BLaER1 treated with 17β-estradiol and CSF1 and Interleukin-3, amounts not matched to agents 10 nM and 100 nM (cell line): Measurements from ENCODE around the gene ARFIP1.

Experiments
- H3K27ac ChIP-seq, 11 experiments: shearing (Covaris generic); formaldehyde crosslinking; 2 replicates each; pipeline ENCODE4 v1.8.1; 2022
- H3K27me3 ChIP-seq, 11 experiments: shearing (Covaris generic); formaldehyde crosslinking; 2 replicates each; pipeline ENCODE4 v1.8.1; 2022
- H3K36me3 ChIP-seq, 11 experiments: shearing (Covaris generic); formaldehyde crosslinking; 2 replicates each; pipeline ENCODE4 v1.8.1; 2022
- H3K4me1 ChIP-seq, 10 experiments: shearing (Covaris generic); formaldehyde crosslinking; 2 replicates each; pipeline ENCODE4 v1.8.1; 2022
- H3K4me2 ChIP-seq, 11 experiments: shearing (Covaris generic); formaldehyde crosslinking; 2 replicates each; pipeline ENCODE4 v1.8.1; 2022
- H3K4me3 ChIP-seq, 10 experiments: shearing (Covaris generic); formaldehyde crosslinking; 2 replicates each; pipeline ENCODE4 v1.8.1; 2022
- H3K9ac ChIP-seq, 11 experiments: shearing (Covaris generic); formaldehyde crosslinking; 2 replicates each; pipeline ENCODE4 v1.8.1; 2022
- H3K9me3 ChIP-seq, 11 experiments: shearing (Covaris generic); formaldehyde crosslinking; replicated peaks in 1 of 11; 2 replicates each; pipeline ENCODE4 v1.8.1; 2022
- H4K20me1 ChIP-seq, 11 experiments: shearing (Covaris generic); formaldehyde crosslinking; 2 replicates each; pipeline ENCODE4 v1.8.1; 2022
- Cebpa-rat ChIP-seq, 11 experiments: shearing (Covaris generic); IDR thresholded peaks; 2 replicates each; pipeline ENCODE4 v1.8.1; 2022

The ARFIP1 gene, protein sequence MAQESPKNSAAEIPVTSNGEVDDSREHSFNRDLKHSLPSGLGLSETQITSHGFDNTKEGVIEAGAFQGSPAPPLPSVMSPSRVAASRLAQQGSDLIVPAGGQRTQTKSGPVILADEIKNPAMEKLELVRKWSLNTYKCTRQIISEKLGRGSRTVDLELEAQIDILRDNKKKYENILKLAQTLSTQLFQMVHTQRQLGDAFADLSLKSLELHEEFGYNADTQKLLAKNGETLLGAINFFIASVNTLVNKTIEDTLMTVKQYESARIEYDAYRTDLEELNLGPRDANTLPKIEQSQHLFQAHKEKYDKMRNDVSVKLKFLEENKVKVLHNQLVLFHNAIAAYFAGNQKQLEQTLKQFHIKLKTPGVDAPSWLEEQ

GRCh38 chr4:152779513-152780266, at the start of gene ARFIP1, which contains the start of gene TIGD4:
Gene ARFIP1, plus strand, starts transcription at chr4:152779954. Its CDS starts 49,680 bp downstream, at chr4:152829634.
Gene TIGD4, minus strand, starts transcription at chr4:152779730. Its CDS starts 8,726 bp downstream, at chr4:152771004.
- Histone ChIP-seq H3K4me1 (peaks cover 44 to 61% (median 55%) of the 10 kb centered on the region in 10 experiments), H4K20me1 (peaks cover 19 to 44% (median 38%) of the 10 kb centered on the region in 11 experiments; a peak in 17 of 22 replicates), H3K9me3 (no peaks in the 10 kb centered on the region), H3K27me3 (no peaks in the 10 kb centered on the region; a peak in 1 of 22 replicates), H3K27ac (peak within 1 kb of the TSS; percentile 74 to 85 (median 82)), H3K36me3 (peaks cover 0 to 9% (median 4%) of the 10 kb centered on the region in 11 experiments; a peak in 5 of 22 replicates), H3K4me2 (peak within 1 kb of the TSS; percentile 84 to 98 (median 91)), H3K9ac (peak within 1 kb of the TSS; percentile 76 to 88 (median 83)), H3K4me3 (peak within 1 kb of the TSS; percentile 76 to 86 (median 83))
- no peak for TF ChIP-seq Cebpa-rat (IDR thresholded peaks at IDR 0.05)

DNA sequence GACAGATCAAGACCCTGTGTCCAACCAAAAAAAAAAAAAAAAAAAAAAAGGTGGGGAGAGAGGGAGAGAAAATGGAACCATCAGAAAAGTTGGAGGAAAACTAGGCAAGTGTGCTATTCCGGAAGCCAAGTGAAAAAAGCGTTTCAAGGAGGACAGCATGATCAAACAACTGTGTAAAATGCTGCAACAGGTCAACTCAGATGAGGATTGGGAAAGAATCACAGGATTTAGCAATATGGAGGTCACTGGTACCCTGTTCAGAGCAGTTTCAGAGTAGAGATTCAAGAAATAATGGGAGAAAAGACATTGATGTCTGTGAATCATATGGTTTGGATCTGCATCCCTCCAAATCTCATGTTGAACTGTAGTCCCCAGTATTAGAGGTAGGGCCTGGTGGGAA, 47.8 kb upstream of the ARFIP1 start:
- H3K4me3 ChIP-seq = no peak overlapping the region
- H3K27me3 ChIP-seq = no peaks in the 10 kb centered on the region
- no peak for TF ChIP-seq Cebpa-rat (IDR thresholded peaks at IDR 0.05)
- H3K9me3 ChIP-seq = no peaks in the 10 kb centered on the region
- no peaks in the 10 kb centered on the region for H3K36me3 ChIP-seq
- H3K9ac ChIP-seq = no peak overlapping the region
- peaks cover 10 to 37% (median 31%) of the 10 kb centered on the region in 10 experiments; a peak in 19 of 20 replicates for H3K4me1 ChIP-seq
- no peaks in the 10 kb centered on the region; a peak in 1 of 22 replicates for H4K20me1 ChIP-seq
- H3K27ac ChIP-seq = no peak overlapping the region
- no peak overlapping the region for H3K4me2 ChIP-seq

DNA sequence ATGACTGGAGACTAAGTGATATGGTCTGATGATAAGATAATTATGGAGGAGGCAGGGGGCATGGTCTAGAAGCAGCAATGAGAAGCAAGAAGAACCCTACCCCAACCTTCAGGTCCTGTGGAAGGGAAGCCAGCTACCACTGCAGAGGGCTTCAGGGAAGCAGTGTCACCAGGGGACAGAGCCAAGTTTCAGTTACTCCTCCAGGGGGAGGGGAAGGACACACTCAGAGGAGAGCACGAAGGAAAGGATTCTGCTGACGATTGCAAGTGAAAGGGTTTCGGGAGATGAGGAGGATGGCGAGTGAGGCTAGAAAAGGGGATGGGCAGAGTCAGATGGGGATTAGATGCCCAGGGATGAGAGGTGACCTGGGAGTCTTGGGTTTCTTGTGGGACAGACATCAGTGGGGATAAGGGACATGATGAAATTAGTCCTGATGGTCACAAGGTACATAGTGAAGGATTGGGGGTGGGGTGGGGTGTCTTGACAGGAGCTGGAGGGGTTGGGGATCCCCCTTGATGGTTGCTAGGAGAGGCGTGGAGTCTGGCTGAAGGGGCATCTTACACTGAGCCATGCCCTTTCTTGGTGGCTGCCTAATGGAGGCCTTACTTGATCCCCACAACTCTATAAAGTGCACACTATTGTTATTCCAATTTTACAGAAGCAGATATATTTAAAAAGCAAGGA, 45.6 kb upstream of the ARFIP1 start:
- peak overlapping the region in 1 of 11 experiments; percentile 41; a peak in 2 of 22 replicates for H3K4me2 ChIP-seq
- H3K27me3 ChIP-seq = no peaks in the 10 kb centered on the region
- H3K9ac ChIP-seq = no peak overlapping the region
- H3K27ac ChIP-seq = no peak overlapping the region
- no peak overlapping the region for H3K4me3 ChIP-seq
- no peaks in the 10 kb centered on the region for H3K9me3 ChIP-seq
- no peaks in the 10 kb centered on the region; a peak in 1 of 22 replicates for H4K20me1 ChIP-seq
- TF ChIP-seq Cebpa-rat (IDR thresholded peaks at IDR 0.05) = no peak
- peaks cover 8 to 19% (median 10%) of the 10 kb centered on the region in 10 experiments; a peak in 18 of 20 replicates for H3K4me1 ChIP-seq
- no peaks in the 10 kb centered on the region for H3K36me3 ChIP-seq

DNA sequence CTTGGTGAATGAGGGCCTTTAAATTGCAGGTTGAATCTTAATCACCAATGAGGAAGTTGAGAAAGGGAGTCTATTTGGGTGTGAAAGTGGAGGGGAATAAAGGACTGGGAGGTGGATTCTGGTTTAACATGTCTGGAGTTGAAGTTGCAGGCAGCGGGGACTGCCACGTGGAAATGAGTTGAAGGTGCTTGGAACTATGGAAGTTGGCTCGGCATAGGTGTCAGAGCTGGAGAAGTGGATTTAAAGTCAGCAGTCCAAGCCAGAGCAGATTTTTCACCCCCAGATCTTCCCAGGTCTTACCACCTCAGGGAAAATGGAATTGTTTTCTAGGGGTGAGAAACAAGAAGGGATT, 45.1 kb upstream of the ARFIP1 start:
- Histone ChIP-seq H3K4me3 (no peak overlapping the region), H3K36me3 (no peaks in the 10 kb centered on the region), H3K9ac (no peak overlapping the region), H3K9me3 (no peaks in the 10 kb centered on the region), H3K27ac (no peak overlapping the region), H3K27me3 (no peaks in the 10 kb centered on the region), H4K20me1 (no peaks in the 10 kb centered on the region; a peak in 1 of 22 replicates), H3K4me1 (peaks cover 3 to 17% (median 5%) of the 10 kb centered on the region in 10 experiments; a peak in 14 of 20 replicates), H3K4me2 (no peak overlapping the region)
- TF ChIP-seq Cebpa-rat (IDR thresholded peaks at IDR 0.05) = no peak

- Histone ChIP-seq H3K27ac (no peak overlapping the region), H3K27me3 (no peaks in the 10 kb centered on the region), H3K9me3 (no peaks in the 10 kb centered on the region), H4K20me1 (no peaks in the 10 kb centered on the region; a peak in 1 of 22 replicates), H3K9ac (no peak overlapping the region), H3K4me2 (no peak overlapping the region), H3K4me3 (no peak overlapping the region), H3K36me3 (no peaks in the 10 kb centered on the region), H3K4me1 (peaks cover 0 to 13% (median 0%) of the 10 kb centered on the region in 10 experiments; a peak in 6 of 20 replicates)
- TF ChIP-seq Cebpa-rat (IDR thresholded peaks at IDR 0.05) = no peak
Observed at GRCh38 chr4:152735396-152735859, 44.3 kb upstream of the ARFIP1 start.

DNA sequence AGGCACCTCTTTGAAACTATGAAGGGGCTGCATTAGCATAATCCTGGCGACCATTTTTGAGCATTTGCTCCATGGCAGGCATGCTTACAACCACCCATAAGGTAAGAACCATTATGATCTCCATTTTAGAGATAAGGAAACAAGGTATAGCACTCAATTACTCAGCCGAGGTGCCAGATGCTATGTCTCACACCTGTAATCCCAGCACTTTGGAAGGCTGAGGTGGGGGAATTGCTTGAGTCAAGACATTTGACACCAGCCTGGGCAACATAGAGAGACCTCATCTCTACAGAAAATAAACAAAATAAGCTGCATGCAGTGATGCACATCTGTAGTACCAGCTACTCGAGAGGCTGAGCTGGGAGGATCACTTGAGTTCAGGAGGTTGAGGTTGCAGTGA, 43.8 kb upstream of the ARFIP1 start:
- H3K9me3 ChIP-seq = no peaks in the 10 kb centered on the region
- H3K4me1 ChIP-seq = peaks cover 0 to 13% (median 0%) of the 10 kb centered on the region in 10 experiments; a peak in 6 of 20 replicates

DNA sequence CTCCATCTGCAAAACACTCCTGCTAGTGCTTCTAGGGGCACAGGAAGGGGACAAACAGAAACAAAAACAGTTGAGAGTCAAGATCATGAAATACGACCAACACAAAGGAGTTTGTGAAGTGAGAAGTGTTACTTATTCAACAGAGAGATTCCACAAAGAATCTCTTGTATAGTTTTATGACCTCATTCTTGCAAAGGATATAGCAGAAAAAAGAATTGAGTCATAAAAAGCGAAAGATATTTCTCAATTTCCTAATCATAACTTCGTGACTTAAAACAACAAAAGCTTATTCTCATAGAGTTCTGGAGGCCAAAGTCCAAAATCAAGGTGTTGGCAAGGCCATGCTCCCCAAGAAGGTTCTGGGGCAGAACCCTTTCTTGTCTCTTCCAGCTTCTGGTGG, 40.9 kb upstream of the ARFIP1 start:
- Histone ChIP-seq H3K36me3 (no peaks in the 10 kb centered on the region), H3K4me1 (peaks cover 0 to 13% (median 0%) of the 10 kb centered on the region in 10 experiments; a peak in 6 of 20 replicates), H3K27ac (no peak overlapping the region)

More for the DNA sequence above, 43.8 kb upstream of the ARFIP1 start:
- Histone ChIP-seq H3K4me3 (no peak overlapping the region), H3K36me3 (no peaks in the 10 kb centered on the region), H3K4me2 (no peak overlapping the region), H3K27ac (no peak overlapping the region), H4K20me1 (no peaks in the 10 kb centered on the region; a peak in 1 of 22 replicates), H3K9ac (no peak overlapping the region), H3K27me3 (no peaks in the 10 kb centered on the region)
- no peak for TF ChIP-seq Cebpa-rat (IDR thresholded peaks at IDR 0.05)

DNA sequence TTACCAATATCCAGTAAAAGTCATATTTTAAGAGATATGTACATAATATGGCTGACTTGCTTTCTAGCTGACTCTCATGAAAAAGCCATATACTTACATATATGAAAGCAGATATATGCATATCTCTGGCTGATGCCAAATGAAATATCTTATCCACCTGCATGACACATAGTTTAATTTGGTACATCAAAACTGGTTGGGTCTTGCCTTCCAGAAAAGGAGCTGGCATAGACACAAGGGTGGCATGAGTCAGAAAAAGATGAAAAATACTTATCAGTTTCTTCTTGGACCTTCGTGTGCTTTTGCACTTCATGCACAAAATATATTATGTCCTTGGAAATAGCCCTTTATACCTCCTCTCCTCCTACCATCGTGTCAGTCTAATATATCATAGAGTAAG, 32.3 kb upstream of the ARFIP1 start:
- no peak overlapping the region for H3K4me2 ChIP-seq
- peaks cover 14 to 22% (median 18%) of the 10 kb centered on the region in 11 experiments for H3K9me3 ChIP-seq
- H3K27ac ChIP-seq = no peak overlapping the region
- no peaks in the 10 kb centered on the region for H3K27me3 ChIP-seq
- no peaks in the 10 kb centered on the region for H3K36me3 ChIP-seq
- H3K9ac ChIP-seq = no peak overlapping the region
- H4K20me1 ChIP-seq = no peaks in the 10 kb centered on the region
- no peaks in the 10 kb centered on the region for H3K4me1 ChIP-seq
- no peak overlapping the region for H3K4me3 ChIP-seq
- no peak for TF ChIP-seq Cebpa-rat (IDR thresholded peaks at IDR 0.05)

More for the DNA sequence above, 40.9 kb upstream of the ARFIP1 start:
- Histone ChIP-seq H3K9me3 (no peaks in the 10 kb centered on the region), H3K4me3 (no peak overlapping the region), H4K20me1 (no peaks in the 10 kb centered on the region; a peak in 1 of 22 replicates), H3K27me3 (no peaks in the 10 kb centered on the region), H3K4me2 (no peak overlapping the region), H3K9ac (no peak overlapping the region)
- TF ChIP-seq Cebpa-rat (IDR thresholded peaks at IDR 0.05) = no peak
